ENCODE data around the gene GABBR2.

DNA sequence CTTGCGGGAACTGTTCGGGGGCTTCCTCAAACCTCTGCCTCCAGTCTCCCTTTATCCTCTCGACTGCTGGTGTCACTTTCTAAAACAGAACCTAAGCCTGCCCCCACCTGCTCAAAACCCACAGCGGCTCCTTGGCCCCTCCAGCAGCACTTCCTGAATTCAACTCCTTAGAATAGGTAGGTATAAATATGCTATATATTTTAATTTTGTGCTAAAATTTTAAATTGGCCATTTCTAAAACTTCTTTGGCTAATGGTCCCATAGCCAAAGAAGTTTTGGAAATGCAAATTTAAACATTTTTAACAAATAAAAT lies 381.5 kb downstream of the GABBR2 start:
- TF ChIP-seq, protein P1, sequence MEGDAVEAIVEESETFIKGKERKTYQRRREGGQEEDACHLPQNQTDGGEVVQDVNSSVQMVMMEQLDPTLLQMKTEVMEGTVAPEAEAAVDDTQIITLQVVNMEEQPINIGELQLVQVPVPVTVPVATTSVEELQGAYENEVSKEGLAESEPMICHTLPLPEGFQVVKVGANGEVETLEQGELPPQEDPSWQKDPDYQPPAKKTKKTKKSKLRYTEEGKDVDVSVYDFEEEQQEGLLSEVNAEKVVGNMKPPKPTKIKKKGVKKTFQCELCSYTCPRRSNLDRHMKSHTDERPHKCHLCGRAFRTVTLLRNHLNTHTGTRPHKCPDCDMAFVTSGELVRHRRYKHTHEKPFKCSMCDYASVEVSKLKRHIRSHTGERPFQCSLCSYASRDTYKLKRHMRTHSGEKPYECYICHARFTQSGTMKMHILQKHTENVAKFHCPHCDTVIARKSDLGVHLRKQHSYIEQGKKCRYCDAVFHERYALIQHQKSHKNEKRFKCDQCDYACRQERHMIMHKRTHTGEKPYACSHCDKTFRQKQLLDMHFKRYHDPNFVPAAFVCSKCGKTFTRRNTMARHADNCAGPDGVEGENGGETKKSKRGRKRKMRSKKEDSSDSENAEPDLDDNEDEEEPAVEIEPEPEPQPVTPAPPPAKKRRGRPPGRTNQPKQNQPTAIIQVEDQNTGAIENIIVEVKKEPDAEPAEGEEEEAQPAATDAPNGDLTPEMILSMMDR (IDR thresholded peaks at IDR 0.05): no peak
- no peak for TF ChIP-seq POLR2A (IDR thresholded peaks at IDR 0.05)

Data from adrenal gland (tissue), 5 donors.